ENCODE data around the gene SPRED1.
"Not testable (repeated sequence)": the region's sequence is repeated elsewhere in the genome, so short reads cannot be mapped to it uniquely, and the experiment has no call there.

GRCh38 chr15:38277281-38277680 is 24.6 kb downstream of the SPRED1 start:
- TF ChIP-seq CTCF, POLR2A (IDR thresholded peaks at IDR 0.05): not testable (repeated sequence)

Data from heart left ventricle (tissue), 13 donors.